22Rv1 (cell line): Measurements from ENCODE around the gene ZFYVE28.

ENCODE experiments used
- H3K27ac ChIP-seq: fragments of 450-650 bp; 2 replicates; pipeline ENCODE4 v1.5.1; 2017
- ZFX ChIP-seq: fragments of 450-650 bp; IDR thresholded peaks from 2 replicates; pipeline ENCODE4 v1.6.1; 2017; ENCODE audit warnings: antibody characterized with exemption, borderline replicate concordance
- TF ChIP-seq, protein P1 (sequence below): fragments of 450-650 bp; IDR thresholded peaks from 2 replicates; pipeline ENCODE4 v1.5.1; 2017; ENCODE audit warnings: mild to moderate bottlenecking

Gene ZFYVE28

DNA sequence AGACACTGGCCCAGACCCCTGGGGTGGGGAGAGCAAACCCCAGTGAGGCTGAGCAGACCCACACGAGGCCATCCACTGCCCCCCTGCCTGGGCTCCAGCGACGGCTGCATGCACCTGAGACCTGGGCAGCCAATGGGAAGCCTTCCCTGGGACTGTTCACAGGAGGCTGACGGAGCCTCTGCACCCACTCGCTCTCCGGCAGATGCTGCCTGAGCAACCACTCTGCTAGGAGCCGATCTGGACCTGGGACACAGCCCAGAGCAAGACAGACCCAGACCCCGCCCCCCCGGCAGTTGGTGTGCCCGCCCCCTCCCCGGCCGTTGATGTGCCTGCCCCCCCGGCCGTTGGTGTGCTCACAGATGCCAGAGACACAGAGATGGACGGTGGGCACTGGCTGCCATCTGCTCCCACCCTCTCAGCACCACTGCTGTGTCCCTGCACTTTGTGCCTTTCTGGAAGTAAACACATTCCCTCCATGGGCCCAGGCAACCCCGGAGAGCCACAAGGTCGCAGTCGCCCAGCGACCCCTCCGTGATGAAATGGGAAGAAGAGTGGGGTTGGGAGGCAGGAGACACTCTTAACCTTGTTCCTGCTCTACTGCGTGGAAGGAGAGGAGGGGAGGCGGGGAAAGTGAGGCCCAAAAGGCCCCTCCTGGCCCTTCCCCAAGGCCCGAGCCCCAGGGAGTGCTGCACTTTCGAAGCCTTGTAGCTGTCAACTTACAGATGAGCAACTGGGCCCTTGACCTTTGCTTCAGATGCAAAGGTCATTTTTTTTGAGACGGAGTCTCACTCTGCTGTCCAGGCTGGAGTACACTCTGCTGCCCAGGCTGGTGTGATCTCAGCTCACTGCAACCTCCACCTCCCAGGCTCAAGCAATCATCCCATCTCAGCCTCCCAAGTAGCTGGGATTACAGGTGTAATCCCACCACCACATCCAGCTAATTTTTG lies 62.0 kb downstream of the ZFYVE28 start:
- no peak for TF ChIP-seq ZFX
- TF ChIP-seq, protein P1, sequence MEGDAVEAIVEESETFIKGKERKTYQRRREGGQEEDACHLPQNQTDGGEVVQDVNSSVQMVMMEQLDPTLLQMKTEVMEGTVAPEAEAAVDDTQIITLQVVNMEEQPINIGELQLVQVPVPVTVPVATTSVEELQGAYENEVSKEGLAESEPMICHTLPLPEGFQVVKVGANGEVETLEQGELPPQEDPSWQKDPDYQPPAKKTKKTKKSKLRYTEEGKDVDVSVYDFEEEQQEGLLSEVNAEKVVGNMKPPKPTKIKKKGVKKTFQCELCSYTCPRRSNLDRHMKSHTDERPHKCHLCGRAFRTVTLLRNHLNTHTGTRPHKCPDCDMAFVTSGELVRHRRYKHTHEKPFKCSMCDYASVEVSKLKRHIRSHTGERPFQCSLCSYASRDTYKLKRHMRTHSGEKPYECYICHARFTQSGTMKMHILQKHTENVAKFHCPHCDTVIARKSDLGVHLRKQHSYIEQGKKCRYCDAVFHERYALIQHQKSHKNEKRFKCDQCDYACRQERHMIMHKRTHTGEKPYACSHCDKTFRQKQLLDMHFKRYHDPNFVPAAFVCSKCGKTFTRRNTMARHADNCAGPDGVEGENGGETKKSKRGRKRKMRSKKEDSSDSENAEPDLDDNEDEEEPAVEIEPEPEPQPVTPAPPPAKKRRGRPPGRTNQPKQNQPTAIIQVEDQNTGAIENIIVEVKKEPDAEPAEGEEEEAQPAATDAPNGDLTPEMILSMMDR = no peak
- H3K27ac ChIP-seq = no peak overlapping the region

DNA sequence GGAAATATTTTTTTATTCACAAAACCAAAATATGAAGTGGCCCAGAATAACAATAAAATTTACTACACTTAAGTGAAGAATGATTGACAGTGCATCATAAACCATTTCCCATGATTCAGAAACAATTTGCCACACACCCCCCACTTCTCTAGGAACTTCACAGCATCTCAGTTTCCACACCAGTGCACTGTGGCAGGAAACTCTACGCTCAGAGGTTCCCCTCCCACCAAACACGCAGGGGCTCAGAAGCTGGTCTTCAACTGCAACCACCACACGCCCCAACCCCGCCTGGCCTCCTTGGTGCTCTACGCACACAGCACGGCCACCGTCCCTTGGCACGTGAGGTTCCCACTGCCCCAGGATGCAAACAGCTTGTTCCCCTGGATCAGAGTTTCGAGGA lies 63.7 kb downstream of the ZFYVE28 start:
- no peak overlapping the region for H3K27ac ChIP-seq
- TF ChIP-seq ZFX = no peak
- TF ChIP-seq, protein P1 = no peak

DNA sequence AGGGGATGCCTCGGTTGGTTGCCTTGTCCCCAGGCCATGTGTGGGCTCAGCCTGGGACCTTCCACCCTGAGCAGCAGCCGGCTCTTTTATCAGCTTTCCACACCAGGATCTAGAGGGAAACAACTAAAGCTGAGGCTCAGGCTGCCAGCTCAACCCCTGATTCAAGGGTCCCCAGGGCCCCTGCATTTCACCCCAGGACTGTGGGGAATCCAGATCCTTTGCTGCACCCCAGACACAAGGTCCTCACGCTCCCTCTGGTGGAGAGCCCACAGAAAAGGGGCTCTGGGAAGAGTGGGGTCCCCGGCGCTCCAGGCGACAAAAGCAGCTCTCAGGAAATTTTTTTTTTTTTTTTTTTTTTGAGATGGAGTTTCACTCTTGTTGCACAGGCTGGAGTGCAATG lies 64.3 kb downstream of the ZFYVE28 start:
- TF ChIP-seq ZFX = no peak
- TF ChIP-seq, protein P1 = no peak
- no peak overlapping the region for H3K27ac ChIP-seq

DNA sequence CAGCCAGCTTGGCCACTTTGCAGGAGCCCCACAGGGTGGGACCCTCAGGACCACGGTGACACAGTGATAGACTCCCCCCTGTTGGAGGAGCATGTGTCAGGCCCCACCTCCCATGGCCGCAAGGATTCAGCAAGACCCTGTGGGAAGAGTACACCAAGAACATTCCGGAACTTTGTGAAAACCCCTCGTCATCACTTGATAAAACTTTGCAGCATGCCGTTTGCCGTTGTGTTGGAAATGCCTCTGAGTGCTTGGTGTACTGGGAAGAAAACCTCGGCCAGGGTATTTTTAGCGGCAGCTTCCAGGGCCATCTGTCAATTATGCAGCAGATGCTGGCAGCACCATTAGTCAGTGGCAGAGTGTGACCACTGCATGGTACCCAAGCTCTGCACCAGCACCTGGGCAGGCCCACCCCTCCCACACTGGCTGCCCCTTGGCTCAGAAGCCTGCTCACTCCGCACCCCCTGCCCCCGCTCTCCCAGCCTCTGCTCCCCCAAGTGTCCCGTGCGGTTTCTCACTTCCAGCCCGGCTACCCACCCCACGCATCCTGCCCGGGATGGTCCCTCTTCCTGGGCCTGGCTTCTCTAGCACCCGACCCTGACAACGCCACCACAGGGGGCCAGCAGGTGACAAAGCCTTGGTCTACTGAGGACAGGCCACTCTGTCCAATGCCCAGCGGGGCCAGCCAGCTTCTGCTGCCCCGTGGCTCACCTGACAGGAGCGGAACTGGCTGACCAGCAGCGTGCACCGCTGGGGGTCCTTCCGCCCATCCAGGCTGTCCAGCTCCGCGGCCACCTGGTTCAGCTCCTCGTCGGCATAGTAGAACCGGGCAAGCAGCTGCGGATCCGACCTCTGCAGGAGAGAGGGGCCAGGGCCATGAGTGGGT lies 65.0 kb downstream of the ZFYVE28 start:
- H3K27ac ChIP-seq = no peak overlapping the region
- TF ChIP-seq ZFX = no peak
- TF ChIP-seq, protein P1 = no peak

DNA sequence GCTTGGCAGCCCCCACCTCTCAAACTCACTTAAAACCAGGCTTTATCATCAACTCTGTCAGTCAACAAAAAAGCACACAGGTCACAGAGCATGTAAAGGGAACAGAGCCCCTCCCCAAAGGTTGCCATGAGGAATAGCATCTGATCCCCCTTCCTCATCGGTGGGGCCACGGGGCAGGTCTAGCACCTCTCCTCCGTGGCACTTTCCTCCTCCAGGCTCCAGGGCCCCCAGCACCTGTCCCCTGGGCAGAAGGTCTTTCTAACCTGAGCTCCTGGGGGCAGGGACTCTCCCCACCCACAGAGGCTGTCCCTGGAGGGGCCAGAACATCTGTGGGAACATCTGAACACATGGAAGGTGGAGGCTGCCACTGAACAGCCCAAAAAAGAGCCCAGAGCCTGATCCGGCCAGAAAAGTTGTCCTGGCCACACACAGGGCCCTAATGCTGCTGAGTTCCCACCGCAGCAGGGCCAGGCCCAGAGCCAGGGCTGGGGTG lies 65.7 kb downstream of the ZFYVE28 start:
- TF ChIP-seq ZFX = no peak
- TF ChIP-seq, protein P1 = no peak
- H3K27ac ChIP-seq = no peak overlapping the region

DNA sequence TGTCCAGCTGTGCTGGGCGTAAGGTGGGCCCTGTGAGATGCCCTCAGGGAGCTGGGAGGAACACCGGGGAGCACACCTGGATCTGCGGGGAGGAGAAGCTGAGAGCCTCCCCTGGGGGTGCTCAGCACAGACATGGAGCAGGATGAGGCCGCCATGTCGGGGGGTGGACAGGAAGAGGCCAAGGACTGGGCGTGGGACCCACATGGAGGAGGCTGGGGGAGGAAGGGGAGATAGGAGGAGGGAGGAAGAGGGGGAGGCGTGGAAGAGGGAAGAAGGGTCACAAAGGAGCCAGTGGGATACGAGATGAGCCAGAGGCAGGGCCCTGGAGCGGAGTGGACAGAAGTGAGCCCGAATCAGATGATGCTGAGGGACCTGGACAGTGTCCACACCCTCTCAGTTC lies 66.3 kb downstream of the ZFYVE28 start:
- TF ChIP-seq, protein P1 = no peak
- no peak for TF ChIP-seq ZFX

More for the DNA sequence above, 66.3 kb downstream of the ZFYVE28 start:
- no peak overlapping the region for H3K27ac ChIP-seq
